ENCODE data around the gene ASB18. TPM values are rescaled to one million over a fixed set of nuclear protein-coding genes. Genes with fewer than 3 reads are reported as not detected.

ASB18 gene
- total RNA-seq (2021; ENCODE audit: unreplicated experiment) (not detected), Bru-seq, nascent RNA (percentile 1 among the genes with signal in this experiment), BruChase-seq, experiment 1, labeled RNA remaining after a 2-hour chase (percentile 3 among the genes with signal in this experiment), BruChase-seq, experiment 2, labeled RNA remaining after a 6-hour chase (not detected)
- polyA plus RNA-seq (2012; ENCODE audit: insufficient read length), result 0.50 TPM
- long read RNA-seq, partial matches to known transcripts, result 0 of 2 reads
- long read RNA-seq, other reads (novel, unspliced or antisense), result 2 of 2 reads

- H3K4me3 ChIP-seq (ENCODE audit: low read depth in 2 of 2, low read length in 2 of 2), result no peak within 1 kb of the TSS
- intact Hi-C loops (cut with micrococcal nuclease; ENCODE audit: unreplicated experiment) (no loop called here), in situ Hi-C loops (cut with HindIII; ENCODE audit: low pct_unique_long_range_greater_than_20kb, low sequenced_read_pairs) (no loop called here)
- no peaks in the 10 kb centered on the region for H3K27me3 ChIP-seq (ENCODE audit: control insufficient read depth, insufficient read depth, low read length)
- ATAC-seq (no peak), DNase-seq (ENCODE audit: low read depth, low spot score) (no peak)
- BruUV-seq (replicated peaks), result no TSS peak
- H3K27ac ChIP-seq (ENCODE audit: low read length), result no peak within 1 kb of the TSS
- H3K4me1 ChIP-seq (ENCODE audit: control insufficient read depth, insufficient read depth, low read length), result no peaks in the 10 kb centered on the region
- ChIA-PET CTCF (no interaction called here), POLR2A (no interaction called here)
- no peaks in the 10 kb centered on the region for H3K9me3 ChIP-seq (ENCODE audit: control insufficient read depth, insufficient read depth, low read depth, low read length)
- H3K36me3 ChIP-seq (ENCODE audit: control insufficient read depth, insufficient read depth, low read length), result no peaks in the 10 kb centered on the region
- TF ChIP-seq REST (IDR thresholded peaks at IDR 0.05; ENCODE audit: insufficient read depth in 1 of 2, low read depth in 2 of 2, low read length in 1 of 2), result no peak
- TF ChIP-seq TCF7L2 (IDR thresholded peaks at IDR 0.05; ENCODE audit: low read depth, low read length), result no peak
- no peak for TF ChIP-seq SIN3A (IDR thresholded peaks at IDR 0.05; ENCODE audit: borderline replicate concordance, insufficient read depth, low read depth, low read length)
- TF ChIP-seq POLR2AphosphoS5 (IDR thresholded peaks at IDR 0.05; ENCODE audit: low read depth, low read length), result no peak
- no peak for TF ChIP-seq CTCF (IDR thresholded peaks at IDR 0.05)
Observed at GRCh38 chr2:236264256-236264655, at the start of gene ASB18. TSS of gene ASB18 (minus strand) at chr2:236264406. CDS start at chr2:236264345, 61 bp downstream.

DNA sequence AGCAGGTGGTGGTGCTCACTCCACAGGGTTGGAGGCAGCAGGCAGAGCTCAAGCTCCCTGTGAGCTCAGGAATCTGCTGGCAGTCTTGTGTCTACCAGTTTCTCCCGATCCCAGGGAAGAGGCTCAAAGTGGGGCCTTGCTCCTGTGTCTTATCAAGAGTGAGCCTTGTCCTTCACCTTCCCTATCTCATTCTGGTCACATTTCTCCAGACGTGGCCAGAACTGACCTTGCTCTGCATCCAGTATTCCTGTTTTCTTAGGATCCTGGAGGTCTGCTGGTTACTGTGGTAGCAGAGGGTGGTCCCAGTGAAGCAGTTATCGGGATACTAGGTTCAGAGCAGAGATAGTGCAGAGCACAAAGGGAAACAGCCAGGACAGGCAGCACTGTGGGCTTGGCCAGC lies 47.1 kb upstream of the ASB18 start:
- H3K9me3 ChIP-seq (ENCODE audit: control insufficient read depth, insufficient read depth, low read depth, low read length), result no peaks in the 10 kb centered on the region
- TF ChIP-seq SIN3A (IDR thresholded peaks at IDR 0.05; ENCODE audit: borderline replicate concordance, insufficient read depth, low read depth, low read length), result no peak
- no peak for TF ChIP-seq TCF7L2 (IDR thresholded peaks at IDR 0.05; ENCODE audit: low read depth, low read length)
- no peak for TF ChIP-seq CTCF (IDR thresholded peaks at IDR 0.05)
- no peak for TF ChIP-seq POLR2AphosphoS5 (IDR thresholded peaks at IDR 0.05; ENCODE audit: low read depth, low read length)
- no peak for TF ChIP-seq REST (IDR thresholded peaks at IDR 0.05; ENCODE audit: insufficient read depth in 1 of 2, low read depth in 2 of 2, low read length in 1 of 2)
- in situ Hi-C loops (cut with HindIII; ENCODE audit: low pct_unique_long_range_greater_than_20kb, low sequenced_read_pairs), result no loop called here
- BruUV-seq (replicated peaks), result no TSS peak
- CTCF ChIA-PET, result no interaction called here
- H3K4me3 ChIP-seq (ENCODE audit: low read depth in 2 of 2, low read length in 2 of 2), result no peak overlapping the region
- intact Hi-C loops (cut with micrococcal nuclease; ENCODE audit: unreplicated experiment), result no loop called here
- peaks cover 16% of the 10 kb centered on the region; the same call in 1 of the 2 replicates for H3K27me3 ChIP-seq (ENCODE audit: control insufficient read depth, insufficient read depth, low read length)
- DNase-seq (ENCODE audit: low read depth, low spot score) (no peak), ATAC-seq (no peak)
- no peaks in the 10 kb centered on the region for H3K4me1 ChIP-seq (ENCODE audit: control insufficient read depth, insufficient read depth, low read length)
- H3K36me3 ChIP-seq (ENCODE audit: control insufficient read depth, insufficient read depth, low read length), result no peaks in the 10 kb centered on the region; the same call in 1 of the 2 replicates
- no peak overlapping the region for H3K27ac ChIP-seq (ENCODE audit: low read length)
- POLR2A ChIA-PET, result no interaction called here

All from Panc1 (cell line).